ENCODE measurements around the gene ZNF568.

ZNF568 gene

DNA sequence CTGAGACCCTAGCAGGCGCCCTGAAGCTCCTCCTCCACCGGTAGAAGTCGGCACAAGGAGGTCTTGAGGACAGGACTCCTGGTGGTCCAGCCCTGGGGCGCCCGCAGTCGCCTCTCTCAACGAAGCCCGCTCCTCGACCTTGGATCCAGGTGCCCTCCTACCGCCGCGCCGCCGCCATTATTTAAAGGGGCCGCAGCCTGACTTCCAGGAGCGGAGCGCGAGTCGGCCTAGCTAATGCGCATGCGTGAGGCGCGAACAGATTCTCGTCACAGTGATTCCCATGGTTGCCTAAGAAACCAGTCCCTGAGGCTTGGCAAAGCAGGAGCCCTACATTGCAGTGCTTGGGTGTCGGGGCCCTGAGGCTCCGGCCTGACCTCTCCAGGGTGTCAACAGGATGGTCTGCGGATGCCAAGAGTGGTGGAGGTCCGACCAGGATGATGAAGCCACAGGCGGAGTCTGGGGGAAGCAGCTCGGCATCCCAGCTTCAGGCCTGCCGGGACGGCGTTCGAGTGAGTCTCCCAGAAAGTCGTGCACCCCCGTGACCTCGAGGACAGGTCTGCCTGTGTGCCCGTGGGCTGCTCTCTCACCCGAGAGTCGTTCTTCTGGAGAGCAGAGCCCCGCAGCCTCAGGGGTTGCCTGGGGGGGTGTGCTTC is 96.1 kb downstream of the ZNF568 start:
- H2AFZ ChIP-seq: no peak overlapping the region
- H3K4me3 ChIP-seq (ENCODE audit: low read depth, low read length): no peak overlapping the region
- H3K4me1 ChIP-seq: no peaks in the 10 kb centered on the region
- no peaks in the 10 kb centered on the region for H3K79me2 ChIP-seq
- no peaks in the 10 kb centered on the region for H3K27me3 ChIP-seq (ENCODE audit: control insufficient read depth, insufficient read depth, low read length)
- H3K36me3 ChIP-seq (ENCODE audit: control insufficient read depth, insufficient read depth, low read length): no peaks in the 10 kb centered on the region
- H3K9me3 ChIP-seq (ENCODE audit: control insufficient read depth, low read length): no peaks in the 10 kb centered on the region
- no peak overlapping the region for H3K4me2 ChIP-seq (ENCODE audit: low read length)
- no peak for TF ChIP-seq CTCF (IDR thresholded peaks at IDR 0.05)
- no peak overlapping the region for H3K27ac ChIP-seq
- H3K9ac ChIP-seq: no peak overlapping the region

DNA sequence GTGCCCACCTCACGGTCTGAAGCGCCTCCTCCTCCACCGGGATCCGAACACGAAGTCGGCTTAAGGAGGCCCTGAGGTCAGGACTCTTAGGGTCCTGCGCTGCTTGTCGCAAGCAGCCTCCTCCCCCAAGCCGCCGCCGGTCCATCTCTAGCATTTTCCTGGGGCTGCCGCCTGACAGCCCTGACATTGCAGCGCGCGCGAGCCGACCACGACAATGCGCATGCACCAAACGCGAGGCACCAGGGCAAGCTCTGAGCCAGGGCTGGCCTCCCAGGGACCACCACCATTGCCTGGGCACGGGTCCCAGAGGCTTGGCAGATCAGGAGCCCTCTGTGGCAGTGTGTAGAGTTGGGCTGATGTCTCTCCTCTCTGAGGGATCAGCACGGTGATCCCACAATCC is 98.3 kb downstream of the ZNF568 start:
- no peak for TF ChIP-seq CTCF (IDR thresholded peaks at IDR 0.05)
- no peak overlapping the region for H3K27ac ChIP-seq
- H3K9ac ChIP-seq: no peak overlapping the region
- no peaks in the 10 kb centered on the region for H3K9me3 ChIP-seq (ENCODE audit: control insufficient read depth, low read length)
- H3K36me3 ChIP-seq (ENCODE audit: control insufficient read depth, insufficient read depth, low read length): no peaks in the 10 kb centered on the region
- H3K79me2 ChIP-seq: no peaks in the 10 kb centered on the region
- no peak overlapping the region for H3K4me2 ChIP-seq (ENCODE audit: low read length)
- H3K4me1 ChIP-seq: no peaks in the 10 kb centered on the region
- no peaks in the 10 kb centered on the region for H3K27me3 ChIP-seq (ENCODE audit: control insufficient read depth, insufficient read depth, low read length)
- H3K4me3 ChIP-seq (ENCODE audit: low read depth, low read length): no peak overlapping the region
- no peak overlapping the region for H2AFZ ChIP-seq

GRCh38 chr19:37045140-37045539 is 129.0 kb downstream of the ZNF568 start:
- Histone ChIP-seq H3K27ac (no peak overlapping the region), H3K27me3 (ENCODE audit: control insufficient read depth, insufficient read depth, low read length) (no peaks in the 10 kb centered on the region), H3K4me3 (ENCODE audit: low read depth, low read length) (no peak overlapping the region), H3K9ac (no peak overlapping the region), H2AFZ (no peak overlapping the region), H3K79me2 (no peaks in the 10 kb centered on the region), H3K36me3 (ENCODE audit: control insufficient read depth, insufficient read depth, low read length) (no peaks in the 10 kb centered on the region), H3K4me1 (no peaks in the 10 kb centered on the region), H3K4me2 (ENCODE audit: low read length) (no peak overlapping the region), H3K9me3 (ENCODE audit: control insufficient read depth, low read length) (no peaks in the 10 kb centered on the region)
- TF ChIP-seq CTCF (IDR thresholded peaks at IDR 0.05): no peak

All from parathyroid adenoma (tissue), 2 donors.